Progenitor cell of endocrine pancreas (in vitro differentiated cells): ENCODE measurements around the gene NXPH4. TPM values are rescaled to one million over a fixed set of nuclear protein-coding genes. Genes with fewer than 3 reads are reported as not detected.

ENCODE experiments used
- DNase-seq: peaks from one replicate; pipeline ENCODE4 v3.0.0; 2021; ENCODE audit warnings: low spot score; ENCODE audit not compliant: unreplicated experiment
- H3K27ac Mint-ChIP-seq: 2 replicates; pipeline ENCODE4 v1.8.0; 2021; ENCODE audit warnings: mild to moderate bottlenecking, moderate library complexity, mixed read lengths
- H3K27me3 Mint-ChIP-seq: 2 replicates; pipeline ENCODE4 v1.8.0; 2021; ENCODE audit warnings: mixed read lengths
- H3K36me3 Mint-ChIP-seq: 2 replicates; pipeline ENCODE4 v1.8.0; 2022; ENCODE audit warnings: mixed read lengths; ENCODE audit not compliant: insufficient read depth
- H3K4me1 Mint-ChIP-seq: 2 replicates; pipeline ENCODE4 v1.8.0; 2021; ENCODE audit warnings: low read depth, mixed read lengths
- H3K4me3 Mint-ChIP-seq: 2 replicates; pipeline ENCODE4 v1.8.0; 2021; ENCODE audit warnings: low read depth, mild to moderate bottlenecking, moderate library complexity, mixed read lengths
- H3K9me3 Mint-ChIP-seq: 2 replicates; pipeline ENCODE4 v1.8.0; 2021; ENCODE audit warnings: low read depth, mixed read lengths
- long read RNA-seq: library from polyadenylated mRNA; unstranded; transcript quantifications from one replicate; pipeline ENCODE4 v2.0.0, GENCODE V29; 2020
- total RNA-seq: library from RNA; stranded (reverse); gene quantifications from 2 replicates; pipeline ENCODE4 v1.2.1, GENCODE V29; 2021
- TF ChIP-seq, protein P1 (sequence below): fragments of 200-600 bp; sonication (generic); IDR thresholded peaks from one replicate; pipeline ENCODE4 v1.5.0; 2021; ENCODE audit warnings: antibody characterized with exemption, mild to moderate bottlenecking; ENCODE audit not compliant: unreplicated experiment

The NXPH4 gene
- 1.7 and 2.0 TPM in 2 replicates for total RNA-seq
- long read RNA-seq: 0 reads

DNA sequence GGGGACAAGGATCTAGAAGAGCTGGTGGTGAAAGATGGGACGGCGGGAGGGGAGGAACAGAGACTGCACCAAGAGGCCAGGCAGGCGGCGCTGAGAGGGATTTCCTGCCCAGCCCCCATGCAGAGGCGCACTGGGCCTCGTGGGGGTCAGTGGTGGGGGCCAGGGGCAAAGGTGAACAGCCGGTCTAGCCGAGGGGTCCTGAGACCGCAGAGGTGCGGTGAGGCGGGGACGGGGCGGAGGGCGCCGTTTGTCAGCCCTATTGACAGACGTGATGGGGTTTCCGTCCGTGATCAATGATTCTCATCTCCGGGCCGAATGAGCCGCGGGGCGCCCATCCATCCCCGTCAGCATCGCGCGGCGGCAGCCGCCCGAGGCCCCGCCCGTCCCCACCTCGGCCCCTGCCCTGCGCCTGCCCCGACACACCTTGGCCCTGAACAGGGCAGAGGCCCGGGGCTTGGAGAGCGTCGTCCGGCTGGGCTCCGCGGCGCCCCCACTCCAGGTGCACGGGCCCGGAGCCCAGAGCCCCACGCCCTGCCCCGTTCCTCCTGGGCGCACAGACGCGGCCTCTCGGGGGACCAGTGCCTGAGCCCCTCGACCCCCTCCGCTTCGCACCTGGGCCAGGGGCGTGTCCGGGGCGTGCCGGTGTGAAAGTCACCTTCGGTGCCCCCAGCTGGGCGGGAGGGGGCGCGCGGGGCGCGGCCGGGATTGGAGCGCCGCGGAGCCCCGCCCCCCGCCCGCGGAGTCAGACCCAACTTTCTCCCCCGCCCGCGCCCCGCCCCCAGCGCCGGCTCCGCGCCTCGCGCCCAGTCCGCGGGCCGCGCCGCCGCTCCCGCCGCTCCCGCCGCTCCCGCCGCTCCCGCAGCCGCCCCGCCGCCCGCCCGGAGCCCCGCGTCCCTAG lies at the start of gene NXPH4:
Gene NXPH4, plus strand, starts transcription at position 781 of the 898 bp plus-strand sequence. CDS start 176 bp downstream, outside the sequence.
- Mint-ChIP-seq H3K36me3 (peaks cover 2% of the 10 kb centered on the region), H3K4me3 (peak within 1 kb of the TSS; percentile 70), H3K27me3 (peaks cover 66% of the 10 kb centered on the region), H3K27ac (peak within 1 kb of the TSS; percentile 91), H3K4me1 (peaks cover 40% of the 10 kb centered on the region), H3K9me3 (no peaks in the 10 kb centered on the region)
- TF ChIP-seq, protein P1, sequence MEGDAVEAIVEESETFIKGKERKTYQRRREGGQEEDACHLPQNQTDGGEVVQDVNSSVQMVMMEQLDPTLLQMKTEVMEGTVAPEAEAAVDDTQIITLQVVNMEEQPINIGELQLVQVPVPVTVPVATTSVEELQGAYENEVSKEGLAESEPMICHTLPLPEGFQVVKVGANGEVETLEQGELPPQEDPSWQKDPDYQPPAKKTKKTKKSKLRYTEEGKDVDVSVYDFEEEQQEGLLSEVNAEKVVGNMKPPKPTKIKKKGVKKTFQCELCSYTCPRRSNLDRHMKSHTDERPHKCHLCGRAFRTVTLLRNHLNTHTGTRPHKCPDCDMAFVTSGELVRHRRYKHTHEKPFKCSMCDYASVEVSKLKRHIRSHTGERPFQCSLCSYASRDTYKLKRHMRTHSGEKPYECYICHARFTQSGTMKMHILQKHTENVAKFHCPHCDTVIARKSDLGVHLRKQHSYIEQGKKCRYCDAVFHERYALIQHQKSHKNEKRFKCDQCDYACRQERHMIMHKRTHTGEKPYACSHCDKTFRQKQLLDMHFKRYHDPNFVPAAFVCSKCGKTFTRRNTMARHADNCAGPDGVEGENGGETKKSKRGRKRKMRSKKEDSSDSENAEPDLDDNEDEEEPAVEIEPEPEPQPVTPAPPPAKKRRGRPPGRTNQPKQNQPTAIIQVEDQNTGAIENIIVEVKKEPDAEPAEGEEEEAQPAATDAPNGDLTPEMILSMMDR: no peak
- DNase-seq: no peak

DNA sequence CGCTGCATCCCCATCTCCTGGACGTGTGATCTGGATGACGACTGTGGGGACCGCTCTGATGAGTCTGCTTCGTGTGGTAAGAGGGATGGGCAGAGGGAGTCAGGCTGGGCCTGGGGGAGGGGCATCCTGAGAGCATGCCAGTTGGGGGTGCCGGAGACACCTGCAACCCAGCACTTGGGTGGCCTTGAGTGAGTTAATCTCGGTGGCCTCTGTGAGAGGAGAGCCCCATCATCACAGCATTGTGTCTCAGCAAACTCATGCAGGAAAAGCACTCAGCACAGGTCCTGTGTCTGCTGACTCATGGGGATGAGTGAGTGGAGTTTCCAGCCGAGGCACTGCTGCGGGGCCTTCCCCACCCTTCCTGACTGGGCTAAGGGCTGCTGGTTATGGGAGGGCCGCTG lies 49.6 kb upstream of the NXPH4 start:
- TF ChIP-seq, protein P1: no peak
- Mint-ChIP-seq H3K27me3 (no peaks in the 10 kb centered on the region), H3K36me3 (peaks cover 24% of the 10 kb centered on the region), H3K27ac (no peak overlapping the region), H3K4me1 (no peaks in the 10 kb centered on the region), H3K9me3 (no peaks in the 10 kb centered on the region), H3K4me3 (no peak overlapping the region)
- no peak for DNase-seq

DNA sequence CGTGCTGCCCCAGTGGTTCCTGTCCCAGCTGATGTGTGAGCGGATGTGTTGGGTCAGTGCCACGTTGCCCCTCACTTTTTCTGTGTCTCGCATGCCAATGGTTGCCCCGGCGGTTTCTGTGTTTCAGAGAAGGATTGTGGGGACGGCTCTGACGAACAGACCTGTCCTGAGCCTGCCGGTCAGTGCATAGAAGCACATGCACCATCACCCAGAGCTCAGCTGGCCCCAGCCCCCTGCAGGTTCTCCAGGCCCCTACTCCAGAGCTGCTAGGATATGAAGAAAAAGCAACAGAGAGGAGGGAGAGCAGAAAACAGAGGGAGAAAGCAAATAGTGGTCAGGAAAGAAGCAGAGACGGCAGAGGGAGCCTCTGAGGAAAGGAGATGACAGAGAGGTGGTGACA lies 48.5 kb upstream of the NXPH4 start:
- TF ChIP-seq, protein P1: no peak
- Mint-ChIP-seq H3K4me3 (no peak overlapping the region), H3K9me3 (no peaks in the 10 kb centered on the region), H3K27ac (no peak overlapping the region), H3K4me1 (no peaks in the 10 kb centered on the region), H3K27me3 (no peaks in the 10 kb centered on the region), H3K36me3 (peaks cover 24% of the 10 kb centered on the region)
- DNase-seq: no peak

DNA sequence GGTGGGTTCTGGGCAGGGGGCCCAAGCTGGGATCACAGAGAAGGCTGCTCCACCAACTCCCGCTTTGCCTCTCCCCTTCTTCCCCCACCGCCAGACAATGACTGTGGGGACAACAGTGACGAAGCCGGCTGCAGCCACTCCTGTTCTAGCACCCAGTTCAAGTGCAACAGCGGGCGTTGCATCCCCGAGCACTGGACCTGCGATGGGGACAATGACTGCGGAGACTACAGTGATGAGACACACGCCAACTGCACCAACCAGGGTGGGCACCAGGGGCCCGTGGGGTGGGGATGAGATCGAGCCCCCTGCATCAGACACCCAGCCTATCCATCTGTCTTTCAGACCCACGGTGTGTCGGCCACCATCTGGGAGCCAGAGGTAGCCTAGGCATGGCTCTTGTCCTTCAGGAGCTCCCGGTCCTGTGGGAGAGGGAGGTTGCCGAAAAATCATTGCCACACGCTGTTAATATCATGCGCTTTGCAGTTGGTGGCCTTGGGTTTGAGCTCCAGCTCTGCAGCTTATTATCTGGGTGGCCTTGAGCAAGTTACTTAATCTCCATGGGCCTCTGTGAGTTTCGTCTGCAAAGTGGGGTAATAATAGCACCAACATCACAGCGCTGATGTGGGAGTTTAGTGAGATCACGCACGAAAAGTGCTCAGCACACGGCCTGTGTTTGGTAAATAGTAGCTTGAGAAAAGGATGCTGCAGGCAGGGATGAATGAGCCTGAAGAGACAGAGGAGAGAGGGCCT lies 47.4 kb upstream of the NXPH4 start:
- DNase-seq: no peak
- Mint-ChIP-seq H3K4me1 (no peaks in the 10 kb centered on the region), H3K27me3 (no peaks in the 10 kb centered on the region), H3K27ac (no peak overlapping the region), H3K4me3 (no peak overlapping the region), H3K9me3 (no peaks in the 10 kb centered on the region), H3K36me3 (peaks cover 25% of the 10 kb centered on the region)
- TF ChIP-seq, protein P1: no peak

DNA sequence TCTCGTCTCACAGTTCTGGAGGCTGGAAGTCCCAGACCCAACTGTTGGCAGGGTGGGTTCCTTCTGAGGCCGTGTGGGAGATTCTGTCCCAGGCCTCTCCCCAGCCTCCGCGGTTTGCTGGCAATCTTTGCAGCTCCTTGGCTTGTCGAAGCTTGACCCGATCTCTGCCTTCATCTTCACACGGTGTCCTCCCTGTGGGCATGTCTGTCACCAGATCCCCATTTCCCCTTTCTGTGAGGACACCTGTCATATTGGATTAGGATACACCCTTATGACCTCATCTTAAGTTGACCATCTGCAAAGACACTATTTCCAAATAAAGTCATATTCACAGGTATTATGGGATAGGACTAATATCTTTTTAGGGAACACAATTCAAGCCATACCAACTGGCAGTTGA lies 46.6 kb upstream of the NXPH4 start:
- no peak overlapping the region for H3K27ac Mint-ChIP-seq
- H3K4me1 Mint-ChIP-seq: no peaks in the 10 kb centered on the region
- no peak overlapping the region for H3K4me3 Mint-ChIP-seq
- DNase-seq: no peak
- H3K36me3 Mint-ChIP-seq: peaks cover 22% of the 10 kb centered on the region
- H3K9me3 Mint-ChIP-seq: no peaks in the 10 kb centered on the region
- no peaks in the 10 kb centered on the region for H3K27me3 Mint-ChIP-seq
- TF ChIP-seq, protein P1: no peak
